ENCODE measurements around the gene PHAF1.

GRCh38 chr16:67075331-67075730 lies 34.4 kb upstream of the PHAF1 start:
- TF ChIP-seq POLR2AphosphoS5 (IDR thresholded peaks at IDR 0.05; ENCODE audit: borderline replicate concordance, low read depth, low read length) (no peak), EZH2 (IDR thresholded peaks at IDR 0.05) (no peak), FOXP2 (optimal IDR thresholded peaks at IDR 0.05; ENCODE audit: control extremely low read depth, extremely low read length, insufficient read depth) (no peak)
